ENCODE data around the gene MAGI3.

DNA sequence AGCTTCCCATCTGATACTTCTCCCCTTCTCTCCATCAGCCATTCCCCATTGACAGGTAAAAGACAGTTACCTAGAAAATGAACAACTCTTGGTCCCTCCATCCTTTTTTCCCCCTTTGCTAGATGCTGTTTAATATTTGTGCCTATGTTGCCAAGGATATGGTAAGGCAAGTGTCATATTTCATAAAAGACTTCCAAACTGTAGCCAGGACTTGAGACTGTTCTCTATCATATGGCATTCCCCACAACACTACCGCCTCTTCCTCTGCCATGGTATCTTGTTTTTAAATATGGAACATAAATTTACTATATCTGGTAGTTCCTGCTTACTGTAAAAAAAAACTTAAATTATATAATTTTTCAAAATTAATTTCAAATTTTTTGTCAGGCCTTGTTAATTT is 271.8 kb downstream of the MAGI3 start:
- TF ChIP-seq RAD21 (IDR thresholded peaks at IDR 0.05; ENCODE audit: low read depth) (no peak), FOXM1 (IDR thresholded peaks at IDR 0.05; ENCODE audit: borderline replicate concordance, low read depth) (no peak), ZBTB7A (IDR thresholded peaks at IDR 0.05; ENCODE audit: low read depth) (no peak)

All from Ishikawa (cell line).